Trophoblast cell (in vitro differentiated cells and primary cell): ENCODE data around the gene RTL10.

Source experiments
- DNase-seq, 2 donors: peaks; one replicate each; pipeline ENCODE4 v3.0.0-alpha.2; 2016
- H2AFZ ChIP-seq: 2 replicates; pipeline ENCODE4 v1.6.1; 2013; ENCODE audit warnings: low read length, moderate library complexity, mild to moderate bottlenecking; ENCODE audit not compliant: insufficient read depth, poor library complexity
- H2AK5ac ChIP-seq: 2 replicates; pipeline ENCODE4 v1.6.1; 2013; ENCODE audit warnings: mild to moderate bottlenecking, low read length
- H2BK120ac ChIP-seq: 2 replicates; pipeline ENCODE4 v1.6.1; 2013; ENCODE audit warnings: low read length, mild to moderate bottlenecking, moderate library complexity; ENCODE audit not compliant: insufficient read depth, poor library complexity
- H2BK12ac ChIP-seq: 2 replicates; pipeline ENCODE4 v1.6.1; 2013; ENCODE audit warnings: mild to moderate bottlenecking, low read length, moderate library complexity
- H2BK5ac ChIP-seq: 2 replicates; pipeline ENCODE4 v1.6.1; 2013; ENCODE audit warnings: low read length, low read depth, moderate library complexity, mild to moderate bottlenecking; ENCODE audit not compliant: poor library complexity
- H3K14ac ChIP-seq: 2 replicates; pipeline ENCODE4 v1.6.1; 2013; ENCODE audit warnings: mild to moderate bottlenecking, low read length
- H3K18ac ChIP-seq: 2 replicates; pipeline ENCODE4 v1.6.1; 2013; ENCODE audit warnings: mild to moderate bottlenecking, low read length
- H3K23ac ChIP-seq: 2 replicates; pipeline ENCODE4 v1.6.1; 2013; ENCODE audit warnings: low read length
- H3K27ac ChIP-seq: 2 replicates; pipeline ENCODE4 v1.5.1; 2013; ENCODE audit warnings: low read depth, mild to moderate bottlenecking, inconsistent platforms, low read length, moderate library complexity
- H3K27me3 ChIP-seq: 2 replicates; pipeline ENCODE4 v1.6.1; 2013; ENCODE audit warnings: inconsistent platforms, mild to moderate bottlenecking, low read length, moderate library complexity; ENCODE audit not compliant: insufficient read depth
- H3K36me3 ChIP-seq, 2 experiments: 1 replicate in 1 of 2; 2 replicates in 1 of 2; pipeline ENCODE4 v1.6.1; 2013; ENCODE audit warnings: low read length in 2 of 2, mild to moderate bottlenecking in 2 of 2, moderate library complexity in 1 of 2; ENCODE audit not compliant: insufficient read depth in 2 of 2, control insufficient read depth in 1 of 2
- H3K4ac ChIP-seq: 2 replicates; pipeline ENCODE4 v1.6.1; 2013; ENCODE audit warnings: low read depth, mild to moderate bottlenecking, low read length, moderate library complexity
- H3K4me1 ChIP-seq, 2 experiments: 1 replicate in 1 of 2; 2 replicates in 1 of 2; pipeline ENCODE4 v1.6.1; 2013; ENCODE audit warnings: low read length in 2 of 2, mild to moderate bottlenecking in 2 of 2, moderate library complexity in 1 of 2; ENCODE audit not compliant: insufficient read depth in 2 of 2, control insufficient read depth in 1 of 2
- H3K4me2 ChIP-seq: 2 replicates; pipeline ENCODE4 v1.6.1; 2013; ENCODE audit warnings: inconsistent platforms, mild to moderate bottlenecking, low read length, moderate library complexity
- H3K4me3 ChIP-seq: 2 replicates; pipeline ENCODE4 v1.5.1; 2013; ENCODE audit warnings: mild to moderate bottlenecking, low read depth, low read length, inconsistent platforms
- H3K79me1 ChIP-seq: one replicate; pipeline ENCODE4 v1.6.1; 2013; ENCODE audit warnings: low read length
- H3K79me2 ChIP-seq: 2 replicates; pipeline ENCODE4 v1.6.1; 2013; ENCODE audit warnings: low read length, mild to moderate bottlenecking; ENCODE audit not compliant: control insufficient read depth, insufficient read depth, poor library complexity
- H3K9ac ChIP-seq: 2 replicates; pipeline ENCODE4 v1.6.1; 2013; ENCODE audit warnings: mild to moderate bottlenecking, low read length
- H3K9me3 ChIP-seq: 2 replicates; pipeline ENCODE4 v1.6.1; 2013; ENCODE audit warnings: low read depth, mild to moderate bottlenecking, control low read depth, inconsistent platforms, low read length; ENCODE audit not compliant: insufficient read depth
- H4K12ac ChIP-seq: 2 replicates; pipeline ENCODE4 v1.6.1; 2013; ENCODE audit warnings: low read depth, mild to moderate bottlenecking, low read length, moderate library complexity
- H4K8ac ChIP-seq: 2 replicates; pipeline ENCODE4 v1.6.1; 2013; ENCODE audit warnings: low read depth, mild to moderate bottlenecking, low read length, moderate library complexity
- H4K91ac ChIP-seq: one replicate; pipeline ENCODE4 v1.6.1; 2013; ENCODE audit warnings: low read depth, mild to moderate bottlenecking, low read length, moderate library complexity
- WGBS: extraction: QIAGEN DNeasy Blood & Tissue Kit; methylation state at CpG from one replicate; pipeline ENCODE4 v1.1.7; 2013; ENCODE audit warnings: missing lambda C conversion rate; ENCODE audit not compliant: insufficient read length, insufficient coverage; ENCODE audit errors: extremely low coverage; 5-methylcytosine and 5-hydroxymethylcytosine counted together

RTL10 gene

GRCh38 chr22:19848298-19849224, 6.1 kb downstream of the RTL10 start:
- Histone ChIP-seq H2AK5ac (peak overlapping the region; percentile 75), H4K12ac (no peak overlapping the region), H3K23ac (no peak overlapping the region), H3K4me3 (no peak overlapping the region), H3K4ac (peak overlapping the region; percentile 31), H2AFZ (no peak overlapping the region), H3K36me3 (peaks cover 24 to 27% of the 10 kb centered on the region in 2 experiments), H3K14ac (peak overlapping the region; percentile 46), H3K79me2 (peaks cover 19% of the 10 kb centered on the region), H2BK5ac (no peak overlapping the region), H4K8ac (no peak overlapping the region), H2BK12ac (peak overlapping the region; percentile 25), H3K4me1 (peaks cover 35 to 41% of the 10 kb centered on the region in 2 experiments), H4K91ac (peak overlapping the region; percentile 11), H3K27me3 (no peaks in the 10 kb centered on the region), H3K27ac (no peak overlapping the region), H3K79me1 (peaks cover 17% of the 10 kb centered on the region), H3K9me3 (peaks cover 2% of the 10 kb centered on the region), H2BK120ac (peak overlapping the region; percentile 42), H3K4me2 (no peak overlapping the region), H3K9ac (no peak overlapping the region), H3K18ac (peak overlapping the region; percentile 73)
- peak; percentile 69 to 78 for DNase-seq
- WGBS: no CpG with 5 or more reads among the region's 7 CpGs

- no peak for DNase-seq
- Histone ChIP-seq H3K27me3 (no peaks in the 10 kb centered on the region), H3K36me3 (peaks cover 19 to 20% of the 10 kb centered on the region in 2 experiments), H2AK5ac (no peak overlapping the region), H3K79me2 (peaks cover 8% of the 10 kb centered on the region), H3K9ac (no peak overlapping the region), H2BK120ac (no peak overlapping the region), H3K18ac (no peak overlapping the region), H3K4ac (no peak overlapping the region), H3K79me1 (peaks cover 15% of the 10 kb centered on the region), H3K23ac (no peak overlapping the region), H2BK12ac (no peak overlapping the region), H2BK5ac (no peak overlapping the region), H3K4me2 (no peak overlapping the region), H3K4me3 (no peak overlapping the region), H4K12ac (no peak overlapping the region), H3K27ac (no peak overlapping the region), H3K14ac (no peak overlapping the region), H4K91ac (no peak overlapping the region), H3K4me1 (peaks cover 28 to 31% of the 10 kb centered on the region in 2 experiments), H4K8ac (no peak overlapping the region), H2AFZ (no peak overlapping the region), H3K9me3 (peaks cover 2% of the 10 kb centered on the region)
- WGBS: no CpG with 5 or more reads among the region's 2 CpGs
These were observed 7.4 kb downstream of the RTL10 start for GRCh38 chr22:19847345-19847632.

- Histone ChIP-seq H3K79me2 (peaks cover 8% of the 10 kb centered on the region), H3K27ac (no peak overlapping the region), H3K9ac (no peak overlapping the region), H3K23ac (no peak overlapping the region), H4K12ac (no peak overlapping the region), H3K4me1 (peaks cover 27 to 28% of the 10 kb centered on the region in 2 experiments), H4K8ac (no peak overlapping the region), H2BK5ac (no peak overlapping the region), H3K4me3 (no peak overlapping the region), H3K36me3 (peaks cover 14 to 15% of the 10 kb centered on the region in 2 experiments), H3K18ac (no peak overlapping the region), H3K9me3 (peaks cover 2% of the 10 kb centered on the region), H3K4me2 (no peak overlapping the region), H2AFZ (no peak overlapping the region), H3K79me1 (peaks cover 15% of the 10 kb centered on the region), H3K4ac (no peak overlapping the region), H3K14ac (no peak overlapping the region), H2BK120ac (no peak overlapping the region), H2BK12ac (no peak overlapping the region), H4K91ac (no peak overlapping the region), H2AK5ac (no peak overlapping the region), H3K27me3 (no peaks in the 10 kb centered on the region)
- peak in 1 of 2 donors; percentile 25 for DNase-seq
- no CpG with 5 or more reads among the region's 9 CpGs for WGBS
These were observed 7.9 kb downstream of the RTL10 start for GRCh38 chr22:19846620-19847344.

- Histone ChIP-seq H4K12ac (no peak overlapping the region), H2AK5ac (no peak overlapping the region), H4K8ac (no peak overlapping the region), H3K23ac (no peak overlapping the region), H3K27me3 (no peaks in the 10 kb centered on the region), H2BK12ac (no peak overlapping the region), H3K9me3 (peaks cover 2% of the 10 kb centered on the region), H2AFZ (no peak overlapping the region), H3K79me1 (peaks cover 8% of the 10 kb centered on the region), H3K79me2 (peaks cover 2% of the 10 kb centered on the region), H3K18ac (peak overlapping the region; percentile 26), H3K14ac (no peak overlapping the region), H3K4ac (no peak overlapping the region), H4K91ac (no peak overlapping the region), H2BK120ac (no peak overlapping the region), H3K9ac (no peak overlapping the region), H3K4me1 (peaks cover 13 to 16% of the 10 kb centered on the region in 2 experiments), H3K36me3 (peaks cover 0 to 4% of the 10 kb centered on the region in 2 experiments), H3K4me3 (no peak overlapping the region), H3K27ac (no peak overlapping the region), H2BK5ac (no peak overlapping the region), H3K4me2 (no peak overlapping the region)
- WGBS: no CpG with 5 or more reads among the region's 8 CpGs
- no peak for DNase-seq
These were observed 9.5 kb downstream of the RTL10 start for GRCh38 chr22:19845054-19845722.
